Measurements from ENCODE around the gene HDGF. TPM values are rescaled to one million over a fixed set of nuclear protein-coding genes. Genes with fewer than 3 reads are reported as not detected.
A peak's percentile ranks its signal among the peaks of the same experiment; 100 is the strongest.

Gene HDGF
- total and polyA plus RNA-seq, 2 experiments from 2014 or later: 153 to 192 TPM

GRCh38 chr1:156750191-156750672 is 1.2 kb downstream of the HDGF start:
- Histone ChIP-seq H3K9me2 (replicated peaks; ENCODE audit: insufficient read depth) (no peaks in the 10 kb centered on the region), H3K4me3 (peak overlapping the region; percentile 50), H3K79me2 (peaks cover 75% of the 10 kb centered on the region), H3K27me3 (no peaks in the 10 kb centered on the region), H3K9me3 (ENCODE audit: low read depth) (no peaks in the 10 kb centered on the region), H3K27ac (peak overlapping the region; percentile 100), H3K36me3 (replicated peaks; ENCODE audit: insufficient read depth, low read depth) (no peaks in the 10 kb centered on the region), H3K4me2 (peak overlapping the region; percentile 94), H4K20me1 (ENCODE audit: insufficient read depth, poor library complexity, severe bottlenecking) (no peaks in the 10 kb centered on the region), H3K4me1 (ENCODE audit: insufficient read depth) (peaks cover 48% of the 10 kb centered on the region), H2AFZ (no peak overlapping the region)
- TF ChIP-seq, protein P1, sequence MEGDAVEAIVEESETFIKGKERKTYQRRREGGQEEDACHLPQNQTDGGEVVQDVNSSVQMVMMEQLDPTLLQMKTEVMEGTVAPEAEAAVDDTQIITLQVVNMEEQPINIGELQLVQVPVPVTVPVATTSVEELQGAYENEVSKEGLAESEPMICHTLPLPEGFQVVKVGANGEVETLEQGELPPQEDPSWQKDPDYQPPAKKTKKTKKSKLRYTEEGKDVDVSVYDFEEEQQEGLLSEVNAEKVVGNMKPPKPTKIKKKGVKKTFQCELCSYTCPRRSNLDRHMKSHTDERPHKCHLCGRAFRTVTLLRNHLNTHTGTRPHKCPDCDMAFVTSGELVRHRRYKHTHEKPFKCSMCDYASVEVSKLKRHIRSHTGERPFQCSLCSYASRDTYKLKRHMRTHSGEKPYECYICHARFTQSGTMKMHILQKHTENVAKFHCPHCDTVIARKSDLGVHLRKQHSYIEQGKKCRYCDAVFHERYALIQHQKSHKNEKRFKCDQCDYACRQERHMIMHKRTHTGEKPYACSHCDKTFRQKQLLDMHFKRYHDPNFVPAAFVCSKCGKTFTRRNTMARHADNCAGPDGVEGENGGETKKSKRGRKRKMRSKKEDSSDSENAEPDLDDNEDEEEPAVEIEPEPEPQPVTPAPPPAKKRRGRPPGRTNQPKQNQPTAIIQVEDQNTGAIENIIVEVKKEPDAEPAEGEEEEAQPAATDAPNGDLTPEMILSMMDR (IDR thresholded peaks at IDR 0.05; ENCODE audit: poor library complexity): no peak
- WGBS (ENCODE audit: low lambda C conversion rate, missing lambda C conversion rate): 10% methylated on average over 5 of the region's 5 CpGs
- peak; percentile 67 for DNase-seq (ENCODE audit: low spot score)

- peak; percentile 44 for DNase-seq (ENCODE audit: low spot score)
- Histone ChIP-seq H3K9me3 (ENCODE audit: low read depth) (no peaks in the 10 kb centered on the region), H3K36me3 (replicated peaks; ENCODE audit: insufficient read depth, low read depth) (no peaks in the 10 kb centered on the region), H3K4me3 (peak overlapping the region; percentile 50), H3K4me1 (ENCODE audit: insufficient read depth) (peaks cover 48% of the 10 kb centered on the region), H3K9me2 (replicated peaks; ENCODE audit: insufficient read depth) (no peaks in the 10 kb centered on the region), H3K27ac (peak overlapping the region; percentile 100), H2AFZ (no peak overlapping the region), H4K20me1 (ENCODE audit: insufficient read depth, poor library complexity, severe bottlenecking) (no peaks in the 10 kb centered on the region), H3K4me2 (peak overlapping the region; percentile 94), H3K27me3 (no peaks in the 10 kb centered on the region), H3K79me2 (peaks cover 82% of the 10 kb centered on the region)
- 42% methylated on average over 8 of the region's 8 CpGs for WGBS (ENCODE audit: low lambda C conversion rate, missing lambda C conversion rate)
- TF ChIP-seq EZH2 (IDR thresholded peaks at IDR 0.05; ENCODE audit: borderline replicate concordance) (no peak), EZH2phosphoT487 (IDR thresholded peaks at IDR 0.05; ENCODE audit: low read depth, severe bottlenecking, unreplicated experiment) (no peak)
- TF ChIP-seq, protein P1 (IDR thresholded peaks at IDR 0.05; ENCODE audit: poor library complexity): no peak
These were observed 1.9 kb downstream of the HDGF start for GRCh38 chr1:156749419-156750118.

DNA sequence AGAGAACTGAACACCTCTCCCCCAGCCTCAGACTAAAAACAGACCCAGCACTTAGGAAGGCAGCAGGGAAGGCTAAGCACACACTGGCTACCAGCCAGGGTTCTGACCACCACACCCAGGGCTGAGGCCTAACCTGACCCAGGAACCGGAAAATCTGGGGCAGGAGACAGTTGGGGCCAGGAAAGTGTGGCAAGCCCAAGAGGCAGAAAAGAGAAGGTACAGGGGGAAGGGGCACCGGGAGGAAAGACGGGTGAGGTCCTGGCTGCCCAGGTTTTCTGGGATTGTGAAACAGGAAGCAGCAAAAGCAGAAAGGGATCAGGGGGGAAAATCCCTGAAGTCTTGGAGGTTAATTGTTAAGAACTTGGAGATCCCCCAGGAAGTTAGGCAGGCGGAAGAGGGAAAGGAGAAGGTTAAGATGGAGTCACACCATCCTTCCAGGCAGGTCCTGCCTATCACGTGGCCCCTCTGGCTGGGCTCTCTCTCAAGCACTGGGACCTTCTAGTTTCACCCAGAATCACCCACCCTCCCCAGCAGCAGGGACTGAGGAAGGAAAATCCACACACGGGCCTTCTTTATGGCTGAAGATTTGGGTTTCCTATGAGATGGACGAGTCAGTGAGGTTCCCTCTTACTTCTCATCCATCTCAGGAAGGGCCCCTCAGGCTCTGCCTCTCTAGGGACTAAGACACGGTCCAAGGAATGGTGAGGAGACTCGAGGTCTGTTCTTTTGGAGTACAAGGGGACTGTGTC is 2.6 kb downstream of the HDGF start:
- Histone ChIP-seq H3K4me2 (peak overlapping the region; percentile 94), H3K9me2 (replicated peaks; ENCODE audit: insufficient read depth) (no peaks in the 10 kb centered on the region), H3K4me3 (peak overlapping the region; percentile 50), H2AFZ (no peak overlapping the region), H3K4me1 (ENCODE audit: insufficient read depth) (peaks cover 48% of the 10 kb centered on the region), H3K27me3 (no peaks in the 10 kb centered on the region), H3K27ac (peak overlapping the region; percentile 100), H3K36me3 (replicated peaks; ENCODE audit: insufficient read depth, low read depth) (no peaks in the 10 kb centered on the region), H3K79me2 (peaks cover 78% of the 10 kb centered on the region), H4K20me1 (ENCODE audit: insufficient read depth, poor library complexity, severe bottlenecking) (no peaks in the 10 kb centered on the region), H3K9me3 (ENCODE audit: low read depth) (no peaks in the 10 kb centered on the region)
- 41% methylated on average over 9 of the region's 9 CpGs for WGBS (ENCODE audit: low lambda C conversion rate, missing lambda C conversion rate)
- DNase-seq (ENCODE audit: low spot score): peak; percentile 70
- TF ChIP-seq EZH2 (IDR thresholded peaks at IDR 0.05; ENCODE audit: borderline replicate concordance): no peak
- TF ChIP-seq, protein P1 (IDR thresholded peaks at IDR 0.05; ENCODE audit: poor library complexity): no peak
- TF ChIP-seq EZH2phosphoT487 (IDR thresholded peaks at IDR 0.05; ENCODE audit: low read depth, severe bottlenecking, unreplicated experiment): no peak

All from hepatocyte (in vitro differentiated cells).